GM19238 (cell line): ENCODE results near the gene DNAI4.

ENCODE experiments used
- DNase-seq: peaks from one replicate; pipeline ENCODE4 v3.0.0; 2011; ENCODE audit warnings: low spot score; ENCODE audit not compliant: insufficient read length

Gene DNAI4

GRCh38 chr1:66770240-66770639 is 154.4 kb downstream of the DNAI4 start:
- no peak for DNase-seq

DNA sequence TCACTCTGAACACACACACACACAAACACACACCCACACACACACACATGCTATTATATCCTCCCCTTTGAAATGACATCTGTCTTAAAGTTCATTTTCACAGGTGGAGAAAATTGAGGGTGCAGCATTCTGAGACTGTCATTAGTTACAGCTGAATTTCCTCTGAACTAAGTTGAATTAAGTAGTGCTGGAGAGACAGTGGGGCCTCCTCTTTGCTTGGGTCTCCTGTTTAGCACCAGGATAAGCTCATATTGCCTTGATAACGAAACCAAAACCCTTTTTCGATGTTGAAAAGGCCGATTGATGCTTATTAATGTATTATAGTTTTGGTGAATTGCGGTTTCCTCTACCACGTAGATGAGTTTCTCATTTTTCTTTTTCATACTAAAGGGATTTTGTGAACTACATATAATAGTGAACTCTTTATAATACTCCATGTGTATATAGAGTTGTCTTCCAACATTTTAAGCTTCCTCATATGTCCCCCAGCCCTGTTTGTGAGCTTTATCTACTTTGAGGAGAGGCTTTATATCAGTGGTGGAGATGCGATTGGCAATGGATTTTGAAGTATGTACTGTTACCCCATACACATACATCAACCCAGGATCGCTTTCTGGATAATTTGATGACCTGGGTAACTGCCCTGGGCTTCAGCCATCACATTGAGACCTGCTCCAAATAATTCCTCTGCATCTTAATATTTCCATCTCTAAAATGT is 155.0 kb downstream of the DNAI4 start:
- DNase-seq, result no peak

DNA sequence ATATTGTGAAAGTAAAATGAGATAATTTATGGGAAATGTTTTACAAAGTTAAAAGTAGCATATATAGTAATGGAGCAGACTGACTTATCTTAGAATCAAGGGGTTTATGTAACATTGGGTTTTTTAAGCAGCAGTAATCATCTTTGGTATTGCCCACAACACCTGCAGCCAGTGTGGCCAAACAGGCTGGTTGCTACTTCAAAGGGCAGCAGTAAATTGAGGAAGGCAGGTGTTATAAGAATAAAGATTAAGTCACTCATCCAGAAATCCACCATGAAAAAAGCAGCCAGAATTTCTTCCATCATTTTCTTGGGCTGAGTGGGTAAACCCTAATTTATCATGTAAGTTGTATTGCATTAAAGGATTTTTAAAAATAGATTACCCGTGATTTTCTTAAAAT is 155.7 kb downstream of the DNAI4 start:
- no peak for DNase-seq

GRCh38 chr1:66767626-66768025 is 157.0 kb downstream of the DNAI4 start:
- no peak for DNase-seq

- no peak for DNase-seq
Measured at GRCh38 chr1:66764994-66765578, 159.6 kb downstream of the DNAI4 start.
